HCT116 (cell line): ENCODE data around the gene MAP3K5. TPM values are rescaled to one million over a fixed set of nuclear protein-coding genes. Genes with fewer than 3 reads are reported as not detected.

Experiments
- ATAC-seq: fragments of 200-7000 bp; cut with Tn5 transposase; 2 replicates; pipeline ENCODE4 v1.9.1; 2020; ENCODE audit warnings: mild to moderate bottlenecking, moderate library complexity
- BruUV-seq: library from RNA; stranded (reverse); fragments of 400-500 nt; replicated peaks from 2 replicates; lab custom pipeline; 2021; lab: Mats Ljungman, UMichigan
- CTCF ChIA-PET: fragments of 300-600 bp; sonication (Branson Sonifier 250); formaldehyde crosslinking; loops from one replicate; lab custom pipeline; 2021; ENCODE audit warnings: antibody characterized with exemption; lab: Charles Lee
- POLR2A ChIA-PET: fragments of 300-600, 350-600 bp; sonication (Branson Sonifier 250); formaldehyde crosslinking; loops from one replicate; lab custom pipeline; 2021; ENCODE audit warnings: antibody characterized with exemption; lab: Charles Lee
- RAD21 ChIA-PET, 2 experiments: fragments of 300-600 bp; sonication (Branson Sonifier 250); formaldehyde crosslinking; loops; one replicate each; lab custom pipeline; 2023; ENCODE audit warnings: low total read pairs in 2 of 2; ENCODE audit not compliant: uncharacterized antibody in 2 of 2, unreplicated experiment in 2 of 2, low non-redundant PET in 1 of 2; lab: Charles Lee
- DNase-seq: peaks from one replicate; pipeline ENCODE4 v3.0.0-alpha.2; 2010; ENCODE audit warnings: low read depth, low spot score
- H2AFZ ChIP-seq: fragments of 200-600 bp; shearing (Covaris generic), sonication (generic); 2 replicates; pipeline ENCODE4 v1.6.1; 2017; ENCODE audit warnings: low read depth, mixed run types, mixed read lengths, antibody characterized with exemption, low read length; ENCODE audit not compliant: poor library complexity, severe bottlenecking
- H3K27ac ChIP-seq: 2 replicates; pipeline ENCODE4 v1.5.1; 2012; ENCODE audit warnings: low read depth, low read length
- H3K27me3 ChIP-seq: fragments of 200-600 bp; sonication (generic); 2 replicates; pipeline ENCODE4 v1.6.1; 2016; ENCODE audit warnings: mixed run types, low read length, mixed read lengths; ENCODE audit not compliant: insufficient read depth
- H3K36me3 ChIP-seq, 2 experiments: fragments of 200-500 bp in 1 of 2; fragments of 200-600 bp in 1 of 2; sonication (Bioruptor generic) in 1 of 2; sonication (generic) in 1 of 2; 2 replicates each; pipeline versions ENCODE4 v1.5.1 to v1.6.1; 2014 to 2016; ENCODE audit warnings: low read length in 2 of 2, inconsistent platforms in 1 of 2, mixed read lengths in 1 of 2, mixed run types in 1 of 2; ENCODE audit not compliant: insufficient read depth in 2 of 2, control insufficient read depth in 1 of 2
- H3K4me1 ChIP-seq, 2 experiments: fragments of 200-600 bp in 1 of 2; sonication (generic) in 1 of 2; 2 replicates each; pipeline versions ENCODE4 v1.5.1 to v1.6.1; 2012 to 2017; ENCODE audit warnings: low read length in 2 of 2, inconsistent platforms in 1 of 2, mild to moderate bottlenecking in 1 of 2, mixed read lengths in 1 of 2, mixed run types in 1 of 2, moderate library complexity in 1 of 2; ENCODE audit not compliant: insufficient read depth in 2 of 2, control insufficient read depth in 1 of 2
- H3K4me2 ChIP-seq: fragments of 200-600 bp; sonication (generic); 2 replicates; pipeline ENCODE4 v1.6.1; 2017; ENCODE audit warnings: mixed run types, low read length, mixed read lengths
- H3K4me3 ChIP-seq, 2 experiments: fragments of 200-600 bp in 1 of 2; sonication (generic) in 1 of 2; replicated peaks in 1 of 2; 2 replicates each; pipeline ENCODE4 v1.5.1; 2011 to 2016; ENCODE audit warnings: low read length in 2 of 2, control low read depth in 1 of 2, low read depth in 1 of 2, mild to moderate bottlenecking in 1 of 2, mixed read lengths in 1 of 2, mixed run types in 1 of 2
- H3K79me2 ChIP-seq: fragments of 200-600 bp; sonication (generic); 2 replicates; pipeline ENCODE4 v1.6.1; 2017; ENCODE audit warnings: mild to moderate bottlenecking, mixed run types, low read length, moderate library complexity, mixed read lengths; ENCODE audit not compliant: insufficient read depth
- H3K9ac ChIP-seq: fragments of 200-600 bp; sonication (generic); 2 replicates; pipeline ENCODE4 v1.6.1; 2016; ENCODE audit warnings: low read length, mixed read lengths
- H3K9me2 ChIP-seq: fragments of 200-600 bp; sonication (generic), shearing (Covaris generic); 2 replicates; pipeline ENCODE4 v1.6.1; 2017; ENCODE audit warnings: mixed run types, mild to moderate bottlenecking, moderate library complexity; ENCODE audit not compliant: insufficient read depth
- H3K9me3 ChIP-seq, 2 experiments: fragments of 200-500 bp in 1 of 2; fragments of 200-600 bp in 1 of 2; sonication (Bioruptor generic) in 1 of 2; sonication (generic) in 1 of 2; 2 replicates each; pipeline ENCODE4 v1.6.1; 2014 to 2017; ENCODE audit warnings: low read length in 2 of 2, mixed read lengths in 2 of 2, inconsistent platforms in 1 of 2, low read depth in 1 of 2, mild to moderate bottlenecking in 1 of 2, mixed run types in 1 of 2, moderate library complexity in 1 of 2; ENCODE audit not compliant: control insufficient read depth in 1 of 2, insufficient read depth in 1 of 2
- H4K20me1 ChIP-seq: fragments of 200-600 bp; sonication (generic), shearing (Covaris generic); 2 replicates; pipeline ENCODE4 v1.6.1; 2017; ENCODE audit warnings: mixed run types, mild to moderate bottlenecking, moderate library complexity; ENCODE audit not compliant: insufficient read depth
- CBX3 ChIP-seq: IDR thresholded peaks from 2 replicates; pipeline ENCODE4 v1.6.1; 2012; ENCODE audit warnings: low read depth
- CEBPB ChIP-seq: IDR thresholded peaks from 2 replicates; pipeline ENCODE4 v1.6.1; 2012; ENCODE audit warnings: low read depth
- ELF1 ChIP-seq: IDR thresholded peaks from 2 replicates; pipeline ENCODE4 v1.6.1; 2012; ENCODE audit warnings: low read depth, borderline replicate concordance
- EZH2 ChIP-seq: fragments of 200-600 bp; sonication (generic); IDR thresholded peaks from 2 replicates; pipeline ENCODE4 v1.6.1; 2017; ENCODE audit warnings: antibody characterized with exemption, mixed run types
- EZH2phosphoT487 ChIP-seq: fragments of 200-600 bp; IDR thresholded peaks from 2 replicates; pipeline ENCODE4 v1.6.1; 2018; ENCODE audit warnings: antibody characterized with exemption, borderline replicate concordance
- FOSL1 ChIP-seq: IDR thresholded peaks from 2 replicates; pipeline ENCODE4 v1.6.1; 2012; ENCODE audit warnings: low read depth
- POLR2AphosphoS5 ChIP-seq: IDR thresholded peaks from 2 replicates; pipeline ENCODE4 v1.6.1; 2011; ENCODE audit warnings: mild to moderate bottlenecking, low read depth, low read length, moderate library complexity
- RAD21 ChIP-seq: IDR thresholded peaks from 2 replicates; pipeline ENCODE4 v1.6.1; 2012; ENCODE audit warnings: low read depth, mild to moderate bottlenecking
- SIN3A ChIP-seq: IDR thresholded peaks from 2 replicates; pipeline ENCODE4 v1.6.1; 2012; ENCODE audit warnings: low read depth
- SP1 ChIP-seq: IDR thresholded peaks from 2 replicates; pipeline ENCODE4 v1.6.1; 2012; ENCODE audit warnings: low read depth
- TCF7L2 ChIP-seq: IDR thresholded peaks from 2 replicates; pipeline ENCODE4 v1.7.0; 2011; ENCODE audit warnings: borderline replicate concordance, inconsistent platforms; ENCODE audit not compliant: insufficient read depth, insufficient read length; ENCODE audit errors: extremely low read depth
- ZFX ChIP-seq: fragments of 450-650 bp; IDR thresholded peaks from 2 replicates; pipeline ENCODE4 v1.6.1; 2017
- ZNF274 ChIP-seq: fragments of 200-500 bp; sonication (Bioruptor generic); IDR thresholded peaks from 2 replicates; pipeline ENCODE4 v1.6.1; 2014; ENCODE audit warnings: mild to moderate bottlenecking, low read depth, low read length, inconsistent platforms
- intact Hi-C: fragments of 100-400 bp; cut with micrococcal nuclease; formaldehyde crosslinking; loops from 2 replicates; pipeline ENCODE4 v1.10.0; 2022
- total RNA-seq: library from RNA; stranded (reverse); gene quantifications from one replicate; pipeline ENCODE4 v1.2.1, GENCODE V29; 2021; ENCODE audit not compliant: unreplicated experiment
- TF ChIP-seq, protein P1 (sequence below): IDR thresholded peaks from 2 replicates; pipeline ENCODE4 v1.6.1; 2011; ENCODE audit warnings: mild to moderate bottlenecking, low read length, moderate library complexity; ENCODE audit not compliant: insufficient replicate concordance; ENCODE audit errors: extremely low read depth
- TF ChIP-seq, protein P2 (sequence below): IDR thresholded peaks from 2 replicates; pipeline ENCODE4 v1.6.1; 2012; ENCODE audit warnings: low read depth
- TF ChIP-seq, protein P3 (sequence below): IDR thresholded peaks from 2 replicates; pipeline ENCODE4 v1.6.1; 2012
- TF ChIP-seq, protein P4 (sequence below), 3 experiments: fragments of 200-600 bp in 1 of 3; sonication (generic) in 1 of 3; IDR thresholded peaks in 2 of 3; conservative IDR thresholded peaks in 1 of 3; 2 replicates each; pipeline ENCODE4 v1.5.1; 2012 to 2017; ENCODE audit warnings: low read depth in 2 of 3, low read length in 2 of 3, antibody characterized with exemption in 1 of 3, borderline replicate concordance in 1 of 3, control low read depth in 1 of 3, mild to moderate bottlenecking in 1 of 3, mixed read lengths in 1 of 3, mixed run types in 1 of 3, moderate library complexity in 1 of 3; ENCODE audit not compliant: insufficient read depth in 1 of 3

MAP3K5 gene
- total RNA-seq, 1 experiment from 2014 or later = 11.8 TPM

DNA sequence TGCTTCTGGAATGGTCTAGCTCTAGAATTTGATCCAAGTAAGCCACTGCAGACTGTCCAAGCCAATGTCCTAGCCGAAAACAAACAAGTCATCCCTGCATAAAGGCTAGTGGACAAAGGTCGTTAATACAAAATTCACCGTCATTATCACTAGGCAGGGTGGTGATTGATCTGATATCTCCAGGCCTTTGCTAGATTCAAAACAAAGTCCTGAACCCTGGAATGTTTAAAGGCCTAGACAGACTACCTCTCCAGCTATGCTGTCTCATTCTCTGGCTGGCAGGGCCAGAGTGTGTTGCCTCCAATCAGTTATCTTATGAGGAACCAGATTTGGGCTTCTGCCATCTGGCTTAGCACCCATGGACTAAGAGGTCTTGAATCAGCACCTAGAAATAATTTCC lies 280.4 kb downstream of the MAP3K5 start:
- H3K4me1 ChIP-seq = no peaks in the 10 kb centered on the region
- H3K79me2 ChIP-seq = peaks cover 11% of the 10 kb centered on the region
- no peak for TF ChIP-seq ELF1
- TF ChIP-seq SP1 = no peak
- TF ChIP-seq ZFX = no peak
- no peak for TF ChIP-seq RAD21
- TF ChIP-seq CBX3 = no peak
- no peak for TF ChIP-seq CEBPB
- TF ChIP-seq EZH2 = no peak
- TF ChIP-seq, protein P1, sequence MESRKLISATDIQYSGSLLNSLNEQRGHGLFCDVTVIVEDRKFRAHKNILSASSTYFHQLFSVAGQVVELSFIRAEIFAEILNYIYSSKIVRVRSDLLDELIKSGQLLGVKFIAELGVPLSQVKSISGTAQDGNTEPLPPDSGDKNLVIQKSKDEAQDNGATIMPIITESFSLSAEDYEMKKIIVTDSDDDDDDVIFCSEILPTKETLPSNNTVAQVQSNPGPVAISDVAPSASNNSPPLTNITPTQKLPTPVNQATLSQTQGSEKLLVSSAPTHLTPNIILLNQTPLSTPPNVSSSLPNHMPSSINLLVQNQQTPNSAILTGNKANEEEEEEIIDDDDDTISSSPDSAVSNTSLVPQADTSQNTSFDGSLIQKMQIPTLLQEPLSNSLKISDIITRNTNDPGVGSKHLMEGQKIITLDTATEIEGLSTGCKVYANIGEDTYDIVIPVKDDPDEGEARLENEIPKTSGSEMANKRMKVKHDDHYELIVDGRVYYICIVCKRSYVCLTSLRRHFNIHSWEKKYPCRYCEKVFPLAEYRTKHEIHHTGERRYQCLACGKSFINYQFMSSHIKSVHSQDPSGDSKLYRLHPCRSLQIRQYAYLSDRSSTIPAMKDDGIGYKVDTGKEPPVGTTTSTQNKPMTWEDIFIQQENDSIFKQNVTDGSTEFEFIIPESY = no peak
- no peak for TF ChIP-seq EZH2phosphoT487
- TF ChIP-seq, protein P2, sequence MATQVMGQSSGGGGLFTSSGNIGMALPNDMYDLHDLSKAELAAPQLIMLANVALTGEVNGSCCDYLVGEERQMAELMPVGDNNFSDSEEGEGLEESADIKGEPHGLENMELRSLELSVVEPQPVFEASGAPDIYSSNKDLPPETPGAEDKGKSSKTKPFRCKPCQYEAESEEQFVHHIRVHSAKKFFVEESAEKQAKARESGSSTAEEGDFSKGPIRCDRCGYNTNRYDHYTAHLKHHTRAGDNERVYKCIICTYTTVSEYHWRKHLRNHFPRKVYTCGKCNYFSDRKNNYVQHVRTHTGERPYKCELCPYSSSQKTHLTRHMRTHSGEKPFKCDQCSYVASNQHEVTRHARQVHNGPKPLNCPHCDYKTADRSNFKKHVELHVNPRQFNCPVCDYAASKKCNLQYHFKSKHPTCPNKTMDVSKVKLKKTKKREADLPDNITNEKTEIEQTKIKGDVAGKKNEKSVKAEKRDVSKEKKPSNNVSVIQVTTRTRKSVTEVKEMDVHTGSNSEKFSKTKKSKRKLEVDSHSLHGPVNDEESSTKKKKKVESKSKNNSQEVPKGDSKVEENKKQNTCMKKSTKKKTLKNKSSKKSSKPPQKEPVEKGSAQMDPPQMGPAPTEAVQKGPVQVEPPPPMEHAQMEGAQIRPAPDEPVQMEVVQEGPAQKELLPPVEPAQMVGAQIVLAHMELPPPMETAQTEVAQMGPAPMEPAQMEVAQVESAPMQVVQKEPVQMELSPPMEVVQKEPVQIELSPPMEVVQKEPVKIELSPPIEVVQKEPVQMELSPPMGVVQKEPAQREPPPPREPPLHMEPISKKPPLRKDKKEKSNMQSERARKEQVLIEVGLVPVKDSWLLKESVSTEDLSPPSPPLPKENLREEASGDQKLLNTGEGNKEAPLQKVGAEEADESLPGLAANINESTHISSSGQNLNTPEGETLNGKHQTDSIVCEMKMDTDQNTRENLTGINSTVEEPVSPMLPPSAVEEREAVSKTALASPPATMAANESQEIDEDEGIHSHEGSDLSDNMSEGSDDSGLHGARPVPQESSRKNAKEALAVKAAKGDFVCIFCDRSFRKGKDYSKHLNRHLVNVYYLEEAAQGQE = no peak
- no peak for TF ChIP-seq SIN3A
- TF ChIP-seq, protein P3, sequence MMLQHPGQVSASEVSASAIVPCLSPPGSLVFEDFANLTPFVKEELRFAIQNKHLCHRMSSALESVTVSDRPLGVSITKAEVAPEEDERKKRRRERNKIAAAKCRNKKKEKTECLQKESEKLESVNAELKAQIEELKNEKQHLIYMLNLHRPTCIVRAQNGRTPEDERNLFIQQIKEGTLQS = no peak
- no peak for TF ChIP-seq ZNF274
- TF ChIP-seq FOSL1 = no peak
- TF ChIP-seq TCF7L2 = no peak
- no peak for TF ChIP-seq POLR2AphosphoS5
- TF ChIP-seq, protein P4, sequence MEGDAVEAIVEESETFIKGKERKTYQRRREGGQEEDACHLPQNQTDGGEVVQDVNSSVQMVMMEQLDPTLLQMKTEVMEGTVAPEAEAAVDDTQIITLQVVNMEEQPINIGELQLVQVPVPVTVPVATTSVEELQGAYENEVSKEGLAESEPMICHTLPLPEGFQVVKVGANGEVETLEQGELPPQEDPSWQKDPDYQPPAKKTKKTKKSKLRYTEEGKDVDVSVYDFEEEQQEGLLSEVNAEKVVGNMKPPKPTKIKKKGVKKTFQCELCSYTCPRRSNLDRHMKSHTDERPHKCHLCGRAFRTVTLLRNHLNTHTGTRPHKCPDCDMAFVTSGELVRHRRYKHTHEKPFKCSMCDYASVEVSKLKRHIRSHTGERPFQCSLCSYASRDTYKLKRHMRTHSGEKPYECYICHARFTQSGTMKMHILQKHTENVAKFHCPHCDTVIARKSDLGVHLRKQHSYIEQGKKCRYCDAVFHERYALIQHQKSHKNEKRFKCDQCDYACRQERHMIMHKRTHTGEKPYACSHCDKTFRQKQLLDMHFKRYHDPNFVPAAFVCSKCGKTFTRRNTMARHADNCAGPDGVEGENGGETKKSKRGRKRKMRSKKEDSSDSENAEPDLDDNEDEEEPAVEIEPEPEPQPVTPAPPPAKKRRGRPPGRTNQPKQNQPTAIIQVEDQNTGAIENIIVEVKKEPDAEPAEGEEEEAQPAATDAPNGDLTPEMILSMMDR (IDR thresholded peaks at IDR 0.05 in 2 of 3, conservative IDR thresholded peaks at IDR 0.05 in 1 of 3; ENCODE audit: borderline replicate concordance in 1 of 3, insufficient read depth in 1 of 3, low read depth in 2 of 3, low read length in 2 of 3) = no peak
- TF ChIP-seq, all 23 proteins: peak for 0
- DNase-seq (no peak), ATAC-seq (no peak)
- Histone ChIP-seq H3K4me3 (no peak overlapping the region), H3K4me2 (no peak overlapping the region), H3K9me3 (no peaks in the 10 kb centered on the region), H4K20me1 (no peaks in the 10 kb centered on the region), H3K36me3 (no peaks in the 10 kb centered on the region), H2AFZ (no peak overlapping the region), H3K9me2 (no peaks in the 10 kb centered on the region), H3K27me3 (no peaks in the 10 kb centered on the region), H3K27ac (no peak overlapping the region), H3K9ac (no peak overlapping the region)
- BruUV-seq = no TSS peak
- RAD21 ChIA-PET = no interaction called here
- intact Hi-C loops = no loop called here
- POLR2A ChIA-PET = no interaction called here
- CTCF ChIA-PET = no interaction called here
